ENCODE measurements around the gene CDK9.
"Not testable (repeated sequence)": the region's sequence is repeated elsewhere in the genome, so short reads cannot be mapped to it uniquely, and the experiment has no call there.

The CDK9 gene

DNA sequence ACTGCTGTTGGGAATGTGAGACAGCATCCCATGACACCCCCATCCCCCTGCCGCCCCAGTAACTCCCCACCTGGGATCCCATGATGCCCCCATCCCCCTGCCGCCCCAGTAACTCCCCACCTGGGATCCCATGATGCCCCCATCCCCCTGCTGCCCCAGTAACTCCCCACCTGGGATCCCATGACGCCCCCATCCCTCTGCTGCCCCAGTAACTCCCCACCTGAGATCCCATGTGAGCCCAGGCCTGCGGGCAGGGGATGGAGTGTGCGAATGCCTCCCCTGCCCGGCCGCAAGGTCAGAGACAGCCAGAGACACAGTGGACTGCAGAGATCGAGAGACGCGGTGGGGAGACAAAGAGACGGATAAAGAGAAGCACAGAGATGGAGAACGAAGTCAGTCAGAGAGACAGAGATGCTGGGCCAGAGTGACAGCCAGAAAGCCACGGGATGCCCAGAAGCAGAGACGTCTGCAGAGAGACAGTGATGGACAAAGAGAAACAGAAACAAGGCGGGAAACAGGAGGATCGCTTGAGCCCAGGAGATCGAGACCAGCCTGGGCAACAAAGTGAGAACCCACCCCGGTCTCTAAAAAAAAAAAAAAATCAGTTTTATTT, 8.4 kb upstream of the CDK9 start:
- H3K27ac Mint-ChIP-seq: peak overlapping the region; percentile 85
- peaks cover 34% of the 10 kb centered on the region for H3K4me1 Mint-ChIP-seq
- TF ChIP-seq, protein P1, sequence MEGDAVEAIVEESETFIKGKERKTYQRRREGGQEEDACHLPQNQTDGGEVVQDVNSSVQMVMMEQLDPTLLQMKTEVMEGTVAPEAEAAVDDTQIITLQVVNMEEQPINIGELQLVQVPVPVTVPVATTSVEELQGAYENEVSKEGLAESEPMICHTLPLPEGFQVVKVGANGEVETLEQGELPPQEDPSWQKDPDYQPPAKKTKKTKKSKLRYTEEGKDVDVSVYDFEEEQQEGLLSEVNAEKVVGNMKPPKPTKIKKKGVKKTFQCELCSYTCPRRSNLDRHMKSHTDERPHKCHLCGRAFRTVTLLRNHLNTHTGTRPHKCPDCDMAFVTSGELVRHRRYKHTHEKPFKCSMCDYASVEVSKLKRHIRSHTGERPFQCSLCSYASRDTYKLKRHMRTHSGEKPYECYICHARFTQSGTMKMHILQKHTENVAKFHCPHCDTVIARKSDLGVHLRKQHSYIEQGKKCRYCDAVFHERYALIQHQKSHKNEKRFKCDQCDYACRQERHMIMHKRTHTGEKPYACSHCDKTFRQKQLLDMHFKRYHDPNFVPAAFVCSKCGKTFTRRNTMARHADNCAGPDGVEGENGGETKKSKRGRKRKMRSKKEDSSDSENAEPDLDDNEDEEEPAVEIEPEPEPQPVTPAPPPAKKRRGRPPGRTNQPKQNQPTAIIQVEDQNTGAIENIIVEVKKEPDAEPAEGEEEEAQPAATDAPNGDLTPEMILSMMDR (IDR thresholded peaks at IDR 0.05): no peak
- peaks cover 11% of the 10 kb centered on the region for H3K27me3 Mint-ChIP-seq (ENCODE audit: low read depth, poor library complexity)
- H3K36me3 Mint-ChIP-seq (ENCODE audit: low read depth): no peaks in the 10 kb centered on the region
- H3K4me3 Mint-ChIP-seq: no peak overlapping the region
- no peaks in the 10 kb centered on the region for H3K9me3 Mint-ChIP-seq
- DNase-seq: no peak

DNA sequence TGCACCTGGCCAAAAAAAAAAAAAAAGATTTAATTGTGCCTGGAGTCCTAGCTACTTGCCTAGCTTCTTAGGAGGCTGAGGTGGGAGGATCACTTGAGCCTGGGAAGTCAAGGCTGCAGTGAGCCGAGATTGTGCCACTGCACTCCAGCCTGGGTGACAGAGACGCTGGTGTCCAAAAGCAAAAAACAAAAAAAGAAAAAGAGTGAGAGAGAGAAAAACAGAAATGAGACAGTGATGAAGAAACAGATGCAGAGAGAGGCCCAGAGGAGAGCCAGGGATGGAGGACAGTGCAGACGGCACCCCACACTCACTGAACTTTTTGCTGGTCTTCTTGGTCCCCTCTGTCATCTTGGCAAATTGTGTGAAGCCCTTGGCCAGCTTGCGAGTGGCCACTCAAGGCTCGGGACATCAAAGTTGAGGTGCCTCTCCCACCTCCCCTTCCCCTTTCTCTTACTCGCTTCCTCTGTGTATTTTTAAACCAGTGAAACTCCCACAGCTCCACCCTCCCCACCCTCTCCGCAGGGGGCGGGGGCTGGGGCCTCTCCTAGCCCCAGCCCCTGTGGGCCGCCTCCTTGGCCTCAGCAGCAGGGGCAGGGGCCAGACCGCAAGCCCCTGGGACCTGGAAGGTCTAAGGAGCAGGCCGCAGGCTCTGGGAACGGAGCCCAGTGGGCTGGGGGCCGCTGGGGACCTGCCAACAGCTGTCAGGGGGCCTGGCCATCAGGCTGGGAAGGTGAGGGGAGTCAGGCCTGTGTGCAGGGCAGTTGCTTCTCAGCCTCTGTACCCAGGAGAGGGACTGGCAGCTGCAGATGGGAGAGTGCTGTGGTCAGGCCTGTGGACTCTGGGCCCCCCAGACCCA, 7.3 kb upstream of the CDK9 start, which contains the start of gene SH2D3C:
SH2D3C (minus strand) TSS at position 387 of the 856 bp plus-strand sequence; CDS start at position 348, 39 bp downstream.
- TF ChIP-seq, protein P1 (IDR thresholded peaks at IDR 0.05): no peak
- Mint-ChIP-seq H3K4me3 (peak within 1 kb of the TSS; percentile 3), H3K36me3 (ENCODE audit: low read depth) (no peaks in the 10 kb centered on the region), H3K9me3 (no peaks in the 10 kb centered on the region), H3K27me3 (ENCODE audit: low read depth, poor library complexity) (peaks cover 3% of the 10 kb centered on the region), H3K27ac (peak within 1 kb of the TSS; percentile 85), H3K4me1 (peaks cover 35% of the 10 kb centered on the region)
- DNase-seq: peak; percentile 45

DNA sequence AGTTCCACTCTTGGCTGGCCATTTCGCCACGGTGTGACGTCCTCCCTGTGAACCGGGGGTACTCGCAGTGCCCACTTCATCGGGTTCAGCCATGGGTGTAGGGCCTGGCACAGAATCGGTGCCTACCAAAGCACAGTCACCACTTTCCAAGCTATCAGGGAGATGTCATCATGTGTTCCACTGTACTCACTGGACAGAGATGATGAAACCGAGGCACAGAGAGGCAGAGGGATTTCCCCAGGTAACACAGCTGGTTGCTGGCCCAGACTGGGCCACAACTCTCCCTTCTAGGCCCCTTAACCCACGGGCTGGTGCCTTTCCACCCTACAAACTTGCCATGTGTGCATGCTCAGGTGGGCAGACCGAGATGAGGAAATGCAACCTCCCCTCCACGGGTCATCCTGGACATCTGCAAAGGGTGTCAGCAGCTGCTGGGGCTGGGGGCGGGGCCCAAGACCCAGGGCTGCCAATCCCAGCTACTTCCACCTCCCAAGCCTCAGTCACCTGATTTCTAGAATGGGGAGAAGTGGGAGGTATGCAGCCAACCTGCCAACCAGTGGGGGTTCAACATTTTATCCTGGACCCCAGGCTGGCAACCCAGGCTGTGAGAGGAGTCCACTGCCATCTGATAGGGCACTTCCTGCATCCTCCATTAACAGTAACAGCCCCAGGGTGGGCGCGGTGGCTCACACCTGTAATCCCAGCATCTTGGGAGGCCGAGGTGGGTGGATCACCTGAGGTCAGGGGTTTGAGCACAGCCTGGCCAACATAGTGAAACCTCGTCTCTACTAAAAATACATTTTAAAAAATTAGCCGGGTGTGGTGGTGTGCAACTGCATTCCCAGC, 6.5 kb upstream of the CDK9 start:
- no peak for DNase-seq
- Mint-ChIP-seq H3K27ac (no peak overlapping the region), H3K4me1 (peaks cover 44% of the 10 kb centered on the region), H3K36me3 (ENCODE audit: low read depth) (no peaks in the 10 kb centered on the region), H3K27me3 (ENCODE audit: low read depth, poor library complexity) (peaks cover 3% of the 10 kb centered on the region), H3K4me3 (no peak overlapping the region), H3K9me3 (no peaks in the 10 kb centered on the region)
- TF ChIP-seq, protein P1 (IDR thresholded peaks at IDR 0.05): no peak

DNA sequence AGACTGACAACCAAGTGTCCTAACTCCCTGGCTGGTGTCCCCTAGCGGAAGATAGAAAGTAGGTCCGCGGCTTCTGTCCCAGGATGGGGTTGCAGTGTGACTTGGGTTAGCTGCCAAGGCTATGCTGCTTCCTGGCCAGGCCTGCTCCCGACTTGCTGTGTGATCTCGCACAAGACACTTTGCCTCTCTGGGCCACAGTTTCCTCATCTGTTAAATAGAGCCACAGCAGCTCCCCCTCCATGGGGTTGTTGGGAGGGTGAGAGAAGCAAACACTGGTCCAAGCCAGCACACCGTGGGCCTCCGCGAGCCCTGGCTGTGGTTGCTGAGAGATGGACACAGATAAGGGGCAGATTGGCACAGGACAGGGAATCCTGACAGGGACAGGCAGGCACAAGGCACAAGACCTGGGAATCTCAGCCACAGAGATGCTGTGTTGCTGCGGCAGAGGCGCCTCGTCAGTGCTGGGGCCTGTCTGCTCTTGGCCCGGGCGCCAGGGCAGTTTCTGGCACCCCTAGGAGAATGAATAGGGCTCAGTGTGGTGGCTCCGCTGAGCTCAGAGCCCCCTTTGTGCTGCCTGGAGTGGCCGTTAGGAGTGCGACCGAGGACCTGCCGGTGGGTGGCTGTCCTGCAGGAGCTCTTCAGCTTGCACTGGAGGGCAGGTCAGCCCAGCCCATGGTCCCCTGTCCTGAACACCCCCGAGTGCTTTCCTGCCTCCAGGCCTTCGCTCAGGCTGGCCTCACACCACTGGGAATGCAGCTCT, 5.5 kb upstream of the CDK9 start:
- Mint-ChIP-seq H3K4me1 (peaks cover 50% of the 10 kb centered on the region), H3K27me3 (ENCODE audit: low read depth, poor library complexity) (peaks cover 6% of the 10 kb centered on the region), H3K27ac (no peak overlapping the region), H3K4me3 (no peak overlapping the region), H3K9me3 (no peaks in the 10 kb centered on the region), H3K36me3 (ENCODE audit: low read depth) (no peaks in the 10 kb centered on the region)
- no peak for DNase-seq
- TF ChIP-seq, protein P1 (IDR thresholded peaks at IDR 0.05): no peak

DNA sequence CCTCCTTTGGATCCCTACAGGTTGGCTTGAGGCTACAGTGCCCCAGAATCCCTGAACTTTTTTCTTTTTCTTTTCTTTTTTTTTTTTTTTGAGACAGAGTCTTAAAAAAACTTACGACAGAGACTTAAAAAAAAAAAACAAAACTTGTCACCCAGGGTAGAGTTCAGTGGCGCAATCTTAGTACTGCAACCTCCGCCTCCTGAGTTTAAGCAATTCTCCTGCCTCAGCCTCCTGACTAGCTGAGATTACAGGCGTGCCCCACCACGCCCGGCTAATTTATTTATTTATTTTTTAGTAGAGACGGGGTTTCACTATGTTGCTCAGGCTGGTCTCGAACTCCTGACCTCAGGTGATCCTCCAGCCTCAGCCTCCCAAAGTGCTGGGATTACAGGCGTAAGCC, 4.9 kb upstream of the CDK9 start:
- not testable (repeated sequence) for DNase-seq; H3K27me3 Mint-ChIP-seq (ENCODE audit: low read depth, poor library complexity); H3K36me3 Mint-ChIP-seq (ENCODE audit: low read depth); H3K4me3 Mint-ChIP-seq; H3K9me3 Mint-ChIP-seq; H3K27ac Mint-ChIP-seq
- H3K4me1 Mint-ChIP-seq: peaks cover 50% of the 10 kb centered on the region

Measured in nephron progenitor cell (in vitro differentiated cells).